Measurements from ENCODE around the gene GPR137B. TPM values are rescaled to one million over a fixed set of nuclear protein-coding genes. Genes with fewer than 3 reads are reported as not detected.
"Not testable (repeated sequence)": the region's sequence is repeated elsewhere in the genome, so short reads cannot be mapped to it uniquely, and the experiment has no call there.

Gene GPR137B
- total and polyA plus RNA-seq, 9 donors, result 2.9 to 13.2 (median 5.2) TPM

GRCh38 chr1:236159704-236160539, 17.6 kb downstream of the GPR137B start:
- Histone ChIP-seq H3K4me1 (ENCODE audit: control insufficient read depth, insufficient read depth, low read length) (no peaks in the 10 kb centered on the region), H3K27ac (ENCODE audit: low read length) (no peak overlapping the region), H3K27me3 (ENCODE audit: control insufficient read depth, insufficient read depth, low read length) (no peaks in the 10 kb centered on the region), H3K36me3 (ENCODE audit: control insufficient read depth, insufficient read depth, low read length) (no peaks in the 10 kb centered on the region), H3K4me3 (ENCODE audit: low read length) (no peak overlapping the region), H3K9me3 (replicated peaks; ENCODE audit: control insufficient read depth, low read depth, low read length) (peaks cover 15% of the 10 kb centered on the region)
- 71% methylated on average over 13 of the region's 19 CpGs for WGBS (ENCODE audit: insufficient coverage)
- no peak for DNase-seq

GRCh38 chr1:236160540-236161127, 18.3 kb downstream of the GPR137B start:
- H3K4me3 ChIP-seq (ENCODE audit: low read length), result no peak overlapping the region
- H3K4me1 ChIP-seq (ENCODE audit: control insufficient read depth, insufficient read depth, low read length), result no peaks in the 10 kb centered on the region
- no peaks in the 10 kb centered on the region for H3K27me3 ChIP-seq (ENCODE audit: control insufficient read depth, insufficient read depth, low read length)
- WGBS (ENCODE audit: insufficient coverage), result 89% methylated on average over 9 of the region's 10 CpGs
- H3K36me3 ChIP-seq (ENCODE audit: control insufficient read depth, insufficient read depth, low read length), result no peaks in the 10 kb centered on the region
- peaks cover 15% of the 10 kb centered on the region for H3K9me3 ChIP-seq (replicated peaks; ENCODE audit: control insufficient read depth, low read depth, low read length)
- H3K27ac ChIP-seq (ENCODE audit: low read length), result no peak overlapping the region
- no peak for DNase-seq

GRCh38 chr1:236161230-236161629, 18.9 kb downstream of the GPR137B start:
- no peak overlapping the region for H3K27ac ChIP-seq (ENCODE audit: low read length)
- DNase-seq, result no peak
- no peaks in the 10 kb centered on the region for H3K27me3 ChIP-seq (ENCODE audit: control insufficient read depth, insufficient read depth, low read length)
- no peaks in the 10 kb centered on the region for H3K4me1 ChIP-seq (ENCODE audit: control insufficient read depth, insufficient read depth, low read length)
- 74% methylated on average over 8 of the region's 9 CpGs for WGBS (ENCODE audit: insufficient coverage)
- H3K9me3 ChIP-seq (replicated peaks; ENCODE audit: control insufficient read depth, low read depth, low read length), result peaks cover 15% of the 10 kb centered on the region
- H3K4me3 ChIP-seq (ENCODE audit: low read length), result no peak overlapping the region
- no peaks in the 10 kb centered on the region for H3K36me3 ChIP-seq (ENCODE audit: control insufficient read depth, insufficient read depth, low read length)

- H3K27ac ChIP-seq (ENCODE audit: low read length); DNase-seq; H3K4me1 ChIP-seq (ENCODE audit: control insufficient read depth, insufficient read depth, low read length); H3K36me3 ChIP-seq (ENCODE audit: control insufficient read depth, insufficient read depth, low read length); H3K4me3 ChIP-seq (ENCODE audit: low read length); H3K27me3 ChIP-seq (ENCODE audit: control insufficient read depth, insufficient read depth, low read length): not testable (repeated sequence)
- H3K9me3 ChIP-seq (replicated peaks; ENCODE audit: control insufficient read depth, low read depth, low read length), result peaks cover 15% of the 10 kb centered on the region
- WGBS (ENCODE audit: insufficient coverage), result no CpG with 5 or more reads among the region's 3 CpGs
Observed at GRCh38 chr1:236161755-236162154, 19.4 kb downstream of the GPR137B start.

- Histone ChIP-seq H3K4me1 (ENCODE audit: control insufficient read depth, insufficient read depth, low read length) (no peaks in the 10 kb centered on the region), H3K27ac (ENCODE audit: low read length) (no peak overlapping the region), H3K27me3 (ENCODE audit: control insufficient read depth, insufficient read depth, low read length) (no peaks in the 10 kb centered on the region), H3K9me3 (replicated peaks; ENCODE audit: control insufficient read depth, low read depth, low read length) (peaks cover 15% of the 10 kb centered on the region), H3K4me3 (ENCODE audit: low read length) (no peak overlapping the region), H3K36me3 (ENCODE audit: control insufficient read depth, insufficient read depth, low read length) (no peaks in the 10 kb centered on the region)
- no peak for DNase-seq
- 70% methylated on average over 2 of the region's 6 CpGs for WGBS (ENCODE audit: insufficient coverage)
Observed at GRCh38 chr1:236163463-236164153, 21.3 kb downstream of the GPR137B start.

- H3K27ac ChIP-seq (ENCODE audit: low read length), result no peak overlapping the region
Observed at GRCh38 chr1:236164273-236164672, 21.9 kb downstream of the GPR137B start.

GRCh38 chr1:236165238-236165981, 23.1 kb downstream of the GPR137B start:
- H3K4me1 ChIP-seq (ENCODE audit: control insufficient read depth, insufficient read depth, low read length), result no peaks in the 10 kb centered on the region
- H3K4me3 ChIP-seq (ENCODE audit: low read length), result no peak overlapping the region
- no peaks in the 10 kb centered on the region for H3K27me3 ChIP-seq (ENCODE audit: control insufficient read depth, insufficient read depth, low read length)
- no peaks in the 10 kb centered on the region for H3K36me3 ChIP-seq (ENCODE audit: control insufficient read depth, insufficient read depth, low read length)
- H3K9me3 ChIP-seq (replicated peaks; ENCODE audit: control insufficient read depth, low read depth, low read length), result peaks cover 15% of the 10 kb centered on the region
- WGBS (ENCODE audit: insufficient coverage), result 83% methylated on average over 1 of the region's 10 CpGs
- no peak for DNase-seq
- H3K27ac ChIP-seq (ENCODE audit: low read length), result no peak overlapping the region

More at GRCh38 chr1:236164273-236164672, 21.9 kb downstream of the GPR137B start:
- H3K27me3 ChIP-seq (ENCODE audit: control insufficient read depth, insufficient read depth, low read length), result no peaks in the 10 kb centered on the region
- peaks cover 15% of the 10 kb centered on the region for H3K9me3 ChIP-seq (replicated peaks; ENCODE audit: control insufficient read depth, low read depth, low read length)
- H3K4me3 ChIP-seq (ENCODE audit: low read length), result no peak overlapping the region
- H3K4me1 ChIP-seq (ENCODE audit: control insufficient read depth, insufficient read depth, low read length), result no peaks in the 10 kb centered on the region
- no peaks in the 10 kb centered on the region for H3K36me3 ChIP-seq (ENCODE audit: control insufficient read depth, insufficient read depth, low read length)
- WGBS (ENCODE audit: insufficient coverage), result 90% methylated on average over 5 of the region's 7 CpGs
- DNase-seq, result no peak

- no CpG with 5 or more reads among the region's 6 CpGs for WGBS (ENCODE audit: insufficient coverage)
- DNase-seq, result no peak
- Histone ChIP-seq H3K36me3 (ENCODE audit: control insufficient read depth, insufficient read depth, low read length) (no peaks in the 10 kb centered on the region), H3K27me3 (ENCODE audit: control insufficient read depth, insufficient read depth, low read length) (no peaks in the 10 kb centered on the region), H3K4me3 (ENCODE audit: low read length) (no peak overlapping the region), H3K27ac (ENCODE audit: low read length) (no peak overlapping the region), H3K4me1 (ENCODE audit: control insufficient read depth, insufficient read depth, low read length) (no peaks in the 10 kb centered on the region), H3K9me3 (replicated peaks; ENCODE audit: control insufficient read depth, low read depth, low read length) (peaks cover 13% of the 10 kb centered on the region)
Observed at GRCh38 chr1:236166041-236166440, 23.7 kb downstream of the GPR137B start.

GRCh38 chr1:236167154-236167553, 24.8 kb downstream of the GPR137B start:
- no peaks in the 10 kb centered on the region for H3K4me1 ChIP-seq (ENCODE audit: control insufficient read depth, insufficient read depth, low read length)
- WGBS (ENCODE audit: insufficient coverage), result 95% methylated on average over 3 of the region's 7 CpGs
- no peak for DNase-seq

GRCh38 chr1:236167578-236167977, 25.2 kb downstream of the GPR137B start:
- Histone ChIP-seq H3K4me1 (ENCODE audit: control insufficient read depth, insufficient read depth, low read length) (no peaks in the 10 kb centered on the region), H3K9me3 (replicated peaks; ENCODE audit: control insufficient read depth, low read depth, low read length) (no peaks in the 10 kb centered on the region), H3K27ac (ENCODE audit: low read length) (no peak overlapping the region), H3K27me3 (ENCODE audit: control insufficient read depth, insufficient read depth, low read length) (no peaks in the 10 kb centered on the region), H3K36me3 (ENCODE audit: control insufficient read depth, insufficient read depth, low read length) (no peaks in the 10 kb centered on the region), H3K4me3 (ENCODE audit: low read length) (no peak overlapping the region)
- no peak for DNase-seq
- 67% methylated on average over 1 of the region's 4 CpGs for WGBS (ENCODE audit: insufficient coverage)

More at GRCh38 chr1:236167154-236167553, 24.8 kb downstream of the GPR137B start:
- no peaks in the 10 kb centered on the region for H3K36me3 ChIP-seq (ENCODE audit: control insufficient read depth, insufficient read depth, low read length)
- no peaks in the 10 kb centered on the region for H3K27me3 ChIP-seq (ENCODE audit: control insufficient read depth, insufficient read depth, low read length)
- no peak overlapping the region for H3K4me3 ChIP-seq (ENCODE audit: low read length)
- H3K27ac ChIP-seq (ENCODE audit: low read length), result no peak overlapping the region
- peaks cover 4% of the 10 kb centered on the region for H3K9me3 ChIP-seq (replicated peaks; ENCODE audit: control insufficient read depth, low read depth, low read length)
